GM12878 (cell line): ENCODE data around the gene DTD1. TPM values are rescaled to one million over a fixed set of nuclear protein-coding genes. Genes with fewer than 3 reads are reported as not detected.

Experiments used
- ATAC-seq: fragments of 200-7000 bp; cut with Tn5 transposase; 3 replicates; pipeline ENCODE4 v1.9.1; 2020; ENCODE audit warnings: mild to moderate bottlenecking, moderate library complexity
- BruUV-seq: library from RNA; stranded (reverse); fragments of 400-500 nt; replicated peaks from 2 replicates; lab custom pipeline; 2021; lab: Mats Ljungman, UMichigan
- CTCF ChIA-PET: fragments of 300-600 bp; sonication (Branson Sonifier 250); formaldehyde crosslinking; extraction: SDS; loops from one replicate; lab custom pipeline; 2021; ENCODE audit warnings: inconsistent platforms; lab: Yijun Ruan, JAX
- POLR2A ChIA-PET: fragments of 350-600 bp; formaldehyde crosslinking; extraction: SDS; loops from one replicate; lab custom pipeline; 2021; ENCODE audit warnings: inconsistent platforms; lab: Charles Lee
- RAD21 ChIA-PET: fragments of 300-600 bp; sonication (Branson Sonifier 250); formaldehyde crosslinking; loops from one replicate; lab custom pipeline; 2023; ENCODE audit warnings: antibody characterized with exemption; ENCODE audit not compliant: unreplicated experiment; lab: Charles Lee
- SMC1A ChIA-PET: fragments of 300-600 bp; sonication (Branson Sonifier 250); formaldehyde crosslinking; loops from one replicate; lab custom pipeline; 2023; ENCODE audit not compliant: unreplicated experiment, uncharacterized antibody; lab: Charles Lee
- DNase-seq: peaks from one replicate; pipeline ENCODE4 v3.0.0-alpha.2; 2011; ENCODE audit warnings: low read depth, low spot score
- FAIRE-seq: peaks from 3 replicates; lab custom pipeline; 2011; peaks lifted over from hg19 to GRCh38; lab: Jason Lieb, UNC
- H2AFZ ChIP-seq: 2 replicates; pipeline ENCODE4 v1.6.0; 2011; ENCODE audit warnings: low read depth, low read length, control low read depth; ENCODE audit not compliant: control insufficient read depth
- H3K27ac ChIP-seq: 2 replicates; pipeline ENCODE4 v1.5.1; 2011; ENCODE audit warnings: control low read depth; ENCODE audit not compliant: control insufficient read depth, insufficient read depth
- H3K27me3 ChIP-seq, 2 experiments: replicated peaks in 1 of 2; 2 replicates each; pipeline versions ENCODE4 v1.6.0 to v1.6.1; 2011; ENCODE audit warnings: low read length in 1 of 2; ENCODE audit not compliant: control insufficient read depth in 2 of 2, insufficient read depth in 2 of 2
- H3K36me3 ChIP-seq, 2 experiments: 2 replicates each; pipeline ENCODE4 v1.5.1; 2011; ENCODE audit warnings: low read length in 1 of 2; ENCODE audit not compliant: control insufficient read depth in 2 of 2, insufficient read depth in 2 of 2
- H3K4me1 ChIP-seq: 2 replicates; pipeline ENCODE4 v1.6.1; 2011; ENCODE audit warnings: mild to moderate bottlenecking, low read length, moderate library complexity, mixed read lengths; ENCODE audit not compliant: control insufficient read depth, insufficient read depth
- H3K4me2 ChIP-seq: 2 replicates; pipeline ENCODE4 v1.6.0; 2011; ENCODE audit warnings: control low read depth; ENCODE audit not compliant: control insufficient read depth, insufficient read depth
- H3K4me3 ChIP-seq: fragments of 200-600 bp; sonication (generic); 2 replicates; pipeline ENCODE4 v1.5.1; 2016
- H3K79me2 ChIP-seq: 2 replicates; pipeline ENCODE4 v1.6.0; 2011; ENCODE audit warnings: low read length; ENCODE audit not compliant: control insufficient read depth, insufficient read depth
- H3K9ac ChIP-seq: 2 replicates; pipeline ENCODE4 v1.8.0; 2011; ENCODE audit warnings: low read length, control low read depth, mixed read lengths; ENCODE audit not compliant: control insufficient read depth, insufficient read depth
- H3K9me3 ChIP-seq: replicated peaks from 3 replicates; pipeline ENCODE4 v1.5.1; 2011; ENCODE audit warnings: mild to moderate bottlenecking, low read length; ENCODE audit not compliant: control insufficient read depth, insufficient read depth
- H4K20me1 ChIP-seq: 2 replicates; pipeline ENCODE4 v1.6.0; 2011; ENCODE audit not compliant: control insufficient read depth, insufficient read depth
- CHD2 ChIP-seq: IDR thresholded peaks from 2 replicates; pipeline ENCODE4 v1.6.1; 2011; ENCODE audit warnings: low read depth, low read length, improper control_type of control experiment, borderline replicate concordance
- EGR1 ChIP-seq, 2 experiments: IDR thresholded peaks; 1 replicate in 1 of 2; 2 replicates in 1 of 2; pipeline ENCODE4 v1.6.1; 2011 to 2012; ENCODE audit warnings: low read depth in 2 of 2, low read length in 2 of 2, borderline replicate concordance in 1 of 2, mild to moderate bottlenecking in 1 of 2, moderate library complexity in 1 of 2
- HDAC2 ChIP-seq: fragments of 200-600 bp; sonication (generic); IDR thresholded peaks from 2 replicates; pipeline ENCODE4 v1.6.1; 2017
- MEF2B ChIP-seq: fragments of 450-650 bp; IDR thresholded peaks from 2 replicates; pipeline ENCODE4 v1.6.1; 2018; ENCODE audit warnings: mild to moderate bottlenecking, moderate library complexity; ENCODE audit not compliant: partially characterized antibody, poor library complexity, severe bottlenecking
- NR2C1 ChIP-seq: fragments of 450-650 bp; IDR thresholded peaks from 2 replicates; pipeline ENCODE4 v1.6.1; 2017; ENCODE audit warnings: antibody characterized with exemption, mild to moderate bottlenecking, moderate library complexity
- NR2F1 ChIP-seq: fragments of 450-650 bp; conservative IDR thresholded peaks from 2 replicates; pipeline ENCODE4 v1.6.1; 2017; ENCODE audit warnings: mild to moderate bottlenecking
- POLR2AphosphoS2 ChIP-seq: IDR thresholded peaks from 2 replicates; pipeline ENCODE4 v1.6.1; 2011; ENCODE audit warnings: low read depth, mild to moderate bottlenecking, low read length, improper control_type of control experiment, moderate library complexity
- RELB ChIP-seq: fragments of 450-650 bp; IDR thresholded peaks from 2 replicates; pipeline ENCODE4 v1.6.1; 2017; ENCODE audit warnings: low read depth, mild to moderate bottlenecking, moderate library complexity
- SMARCA5 ChIP-seq: fragments of 450-650 bp; IDR thresholded peaks from 2 replicates; pipeline ENCODE4 v1.6.1; 2017; ENCODE audit warnings: mild to moderate bottlenecking
- SP1 ChIP-seq: IDR thresholded peaks from one replicate; pipeline ENCODE4 v1.6.1; 2011; ENCODE audit warnings: low read depth, low read length
- SREBF1 ChIP-seq: IDR thresholded peaks from 2 replicates; pipeline ENCODE4 v1.6.1; 2012; ENCODE audit warnings: mild to moderate bottlenecking, low read length
- SRF ChIP-seq, 2 experiments: IDR thresholded peaks; 2 replicates each; pipeline ENCODE4 v1.6.1; 2011; ENCODE audit warnings: low read depth in 2 of 2, low read length in 2 of 2, mild to moderate bottlenecking in 1 of 2, moderate library complexity in 1 of 2
- SUPT20H ChIP-seq: IDR thresholded peaks from 2 replicates; pipeline ENCODE4 v1.6.1; 2011; ENCODE audit warnings: low read depth, mild to moderate bottlenecking, low read length, moderate library complexity, borderline replicate concordance; ENCODE audit not compliant: control insufficient read depth
- TCF12 ChIP-seq: IDR thresholded peaks from 2 replicates; pipeline ENCODE4 v1.6.1; 2011; ENCODE audit warnings: low read depth, mild to moderate bottlenecking, low read length
- USF1 ChIP-seq: IDR thresholded peaks from 2 replicates; pipeline ENCODE4 v1.6.1; 2011; ENCODE audit warnings: borderline replicate concordance, low read depth, mild to moderate bottlenecking, moderate library complexity, mixed read lengths, low read length; ENCODE audit not compliant: insufficient read depth; ENCODE audit errors: extremely low read length
- YY1 ChIP-seq: IDR thresholded peaks from 2 replicates; pipeline ENCODE4 v1.6.1; 2011; ENCODE audit warnings: low read depth, mild to moderate bottlenecking, low read length
- ZNF207 ChIP-seq: fragments of 450-650 bp; IDR thresholded peaks from 2 replicates; pipeline ENCODE4 v1.6.1; 2014; ENCODE audit warnings: antibody characterized with exemption, mild to moderate bottlenecking, borderline replicate concordance
- ZSCAN29 ChIP-seq: fragments of 450-650 bp; IDR thresholded peaks from 2 replicates; pipeline ENCODE4 v1.6.1; 2017; ENCODE audit warnings: mild to moderate bottlenecking, moderate library complexity
- ZZZ3 ChIP-seq: IDR thresholded peaks from 2 replicates; pipeline ENCODE4 v1.6.1; 2011; ENCODE audit warnings: low read depth; ENCODE audit not compliant: control insufficient read depth, insufficient read length
- WGBS: methylation state at CpG from one replicate; pipeline ENCODE4 v1.1.6; 2016; ENCODE audit warnings: low lambda C conversion rate; ENCODE audit not compliant: insufficient replicate concordance, insufficient coverage; ENCODE audit errors: missing lambda C conversion rate; 5-methylcytosine and 5-hydroxymethylcytosine counted together
- in situ Hi-C: fragments of 300-500 bp; cut with MboI; formaldehyde crosslinking; loops from 9 replicates; pipeline ENCODE4 v1.14.3; 2018; ENCODE audit warnings: mixed read lengths
- intact Hi-C: fragments of 100-400 bp; cut with micrococcal nuclease; formaldehyde crosslinking; loops from one replicate; pipeline ENCODE4 v1.14.2; 2022; ENCODE audit not compliant: unreplicated experiment
- polyA plus RNA-seq, 11 experiments: library from polyadenylated mRNA; depleted of rRNA in 4 of 11; unstranded in 6 of 11; stranded (reverse) in 5 of 11; fragments of >200 nt; fragmentation: Nextera tagmentation in 4 of 11; fragmentation: Illumina TruSeq in 1 of 11; extraction: Ambion mirVana in 4 of 11; extraction: Trizol in 1 of 11; gene quantifications; 1 replicate in 1 of 11; 2 replicates in 10 of 11; pipeline versions ENCODE4 v1.2.1 to v1.2.3, GENCODE V29; 2011 to 2016; ENCODE audit warnings: inconsistent platforms in 2 of 11, missing spikeins in 2 of 11, low read depth in 1 of 11
- total RNA-seq, 4 experiments: library from RNA; depleted of rRNA in 3 of 4; stranded (reverse); fragments of >200 nt in 3 of 4; fragmentation: Illumina TruSeq in 1 of 4; extraction: Trizol in 1 of 4; gene quantifications; 2 replicates each; pipeline versions ENCODE4 v1.2.1 to v1.2.3, GENCODE V29; 2013 to 2021

Gene DTD1
- total and polyA plus RNA-seq, 10 of the 15 experiments (the other 5 are each of a cell fraction or from before 2014, with no cell fraction given): 24.3 to 99.8 (median 63.3) TPM

- Histone ChIP-seq H3K9me3 (no peaks in the 10 kb centered on the region), H3K4me2 (no peak overlapping the region), H3K36me3 (no peaks in the 10 kb centered on the region), H3K4me3 (no peak overlapping the region), H3K79me2 (no peaks in the 10 kb centered on the region), H3K4me1 (no peaks in the 10 kb centered on the region), H3K27me3 (no peaks in the 10 kb centered on the region), H3K27ac (no peak overlapping the region), H3K9ac (no peak overlapping the region), H4K20me1 (no peaks in the 10 kb centered on the region), H2AFZ (no peak overlapping the region)
- no peak for DNase-seq
- POLR2A ChIA-PET: no interaction called here
- BruUV-seq: no TSS peak
- RAD21 ChIA-PET: no interaction called here
- 50% methylated on average over 2 of the region's 2 CpGs for WGBS
- CTCF ChIA-PET: interaction anchor here (0.6 to 0.7 kb wide), 2 partner anchors 39 to 161 kb away, joined by 3 read pairs; partner anchors contain the start of gene SCP2D1
- TF ChIP-seq CHD2 (no peak), SMARCA5 (no peak), TCF12 (no peak), SREBF1 (no peak), EGR1 (IDR thresholded peaks at IDR 0.05; ENCODE audit: borderline replicate concordance in 1 of 2, low read depth in 2 of 2, low read length in 2 of 2) (no peak), POLR2AphosphoS2 (no peak), ZSCAN29 (no peak), ZZZ3 (no peak), SRF (IDR thresholded peaks at IDR 0.05; ENCODE audit: low read depth in 2 of 2, low read length in 2 of 2) (no peak), SP1 (no peak), NR2C1 (no peak), YY1 (no peak), ZNF207 (no peak), USF1 (no peak), NR2F1 (no peak), MEF2B (no peak), RELB (no peak), HDAC2 (no peak), SUPT20H (no peak)
- SMC1A ChIA-PET: interaction anchor here (1.0 kb wide), 1 partner anchor 9 kb away, joined by 3 read pairs; no protein-coding TSS in a partner anchor
- ATAC-seq: no peak
- intact Hi-C loops: no loop called here
- FAIRE-seq: no peak
- in situ Hi-C loops: no loop called here
Observed at GRCh38 chr20:18774207-18774606, 186.4 kb downstream of the DTD1 start.
